Heart right ventricle (tissue), 16 donors: ENCODE measurements around the gene CDC7. TPM values are rescaled to one million over a fixed set of nuclear protein-coding genes. Genes with fewer than 3 reads are reported as not detected.
A peak's percentile ranks its signal among the peaks of the same experiment; 100 is the strongest.

Source experiments
- ATAC-seq, 8 donors: fragments of 200-7000 bp; cut with Tn5 transposase; one replicate each; pipeline ENCODE4 v1.9.1; 2020; ENCODE audit warnings: mild to moderate bottlenecking in 8 of 8, moderate library complexity in 8 of 8, moderate number of reproducible peaks in 1 of 8
- DNase-seq, 2 donors: peaks; one replicate each; pipeline ENCODE4 v3.0.0-alpha.2; 2020
- H3K27ac ChIP-seq, 10 donors: fragments of 200-600 bp; sonication (generic) in 2 of 10; one replicate each; pipeline versions ENCODE4 v1.5.0 to v1.8.0; 2020 to 2022; ENCODE audit warnings: mild to moderate bottlenecking in 3 of 10
- H3K27me3 ChIP-seq, 7 donors: fragments of 200-600 bp; one replicate each; pipeline ENCODE4 v1.8.0; 2021 to 2022; ENCODE audit warnings: mild to moderate bottlenecking in 2 of 7
- H3K36me3 ChIP-seq, 9 donors: fragments of 200-600 bp; sonication (generic) in 1 of 9; one replicate each; pipeline versions ENCODE4 v1.5.0 to v1.8.0; 2020 to 2022; ENCODE audit warnings: mild to moderate bottlenecking in 2 of 9
- H3K4me1 ChIP-seq, 9 donors: fragments of 200-600 bp; sonication (generic) in 1 of 9; one replicate each; pipeline versions ENCODE4 v1.5.0 to v1.8.0; 2020 to 2022; ENCODE audit warnings: mild to moderate bottlenecking in 4 of 9
- H3K4me3 ChIP-seq, 10 donors: fragments of 200-600 bp; sonication (generic) in 2 of 10; one replicate each; pipeline versions ENCODE4 v1.5.0 to v1.8.0; 2020 to 2022; ENCODE audit warnings: mild to moderate bottlenecking in 7 of 10, moderate library complexity in 2 of 10
- H3K9me3 ChIP-seq, 11 donors: fragments of 200-600 bp in 10 of 11; sonication (generic) in 2 of 11; one replicate each; pipeline versions ENCODE4 v1.5.0 to v1.8.0; 2013 to 2022; ENCODE audit warnings: mild to moderate bottlenecking in 2 of 11, control low read depth in 1 of 11, moderate library complexity in 1 of 11
- WGBS, 2 donors: extraction: QIAGEN DNeasy Blood & Tissue Kit; methylation state at CpG; one replicate each; pipeline ENCODE4 v1.1.7; 2013; ENCODE audit warnings: inconsistent platforms in 1 of 2; 5-methylcytosine and 5-hydroxymethylcytosine counted together
- intact Hi-C, 10 donors: fragments of 100-400 bp; cut with DNase I; formaldehyde crosslinking; loops; one replicate each; pipeline versions ENCODE4 v1.11.1 to v1.14.2; 2022
- polyA plus RNA-seq, 2 donors: library from polyadenylated mRNA; stranded (reverse); fragments of 200-250 nt; gene quantifications; one replicate each; pipeline ENCODE4 v1.2.3, GENCODE V29; 2013
- total RNA-seq, 10 donors: library from RNA; stranded (reverse); fragmentation: NEBNext Ultra II Directional in 3 of 10; extraction: Animal tissue kit (Norgen Biotek cat#: 25700) in 3 of 10; gene quantifications; one replicate each; pipeline versions ENCODE4 v1.2.1 to v1.2.4, GENCODE V29; 2021 to 2023
- TF ChIP-seq, protein P1 (sequence below), 9 donors: fragments of 200-600 bp; sonication (generic) in 2 of 9; IDR thresholded peaks; one replicate each; pipeline versions ENCODE4 v1.5.0 to v1.8.0; 2021 to 2022; ENCODE audit warnings: antibody characterized with exemption in 9 of 9, mild to moderate bottlenecking in 5 of 9, moderate library complexity in 1 of 9
- donor health status: Arrhythmogenic right ventricular cardiomyopathy.
- donor health status: ischemic (EF 13 %, LVEDD 7.1; RV severe dilation, severe dysfunction).
- donor health status: healthy with polysubstance abuse.
- donor health status: DM: no; HTN: yes; CAD: no.
- donor health status: DM: no; HTN: no; CAD: no.
- donor health status: ischemic (EF 25% LVEDD 6.9; RV normal size, moderate dysfunction).
- donor health status: ischemic (EF 25% LVEDD 5.7; RV mildly dilated, moderate dysfunction).
- donor health status: healthy.
- donor health status: DM: yes; HTN: yes; CAD: no.
- donor health status: Ischemic cardiomyopathy.
- donor health status: ischemic (EF 35%, LVEDD 5.7; RV mildly dilated, moderate dysfunction).
- donor health status: nonischemic (EF 11% LVEDD 7.7; RV severe dilation, severe dysfunction).
- donor health status: DM: yes; HTN: yes; CAD: no.
- donor health status: PGD.
- donor health status: ischemic (EF 29% LVEDD 5.4; RV normal size, mild dysfunction).
- donor health status: nonischemic (EF 23%, LVEDD 6.1; RV moderate dilation, normal function).

Gene CDC7
- total and polyA plus RNA-seq, 12 donors, result 0.26 to 4.0 (median 0.79) TPM

DNA sequence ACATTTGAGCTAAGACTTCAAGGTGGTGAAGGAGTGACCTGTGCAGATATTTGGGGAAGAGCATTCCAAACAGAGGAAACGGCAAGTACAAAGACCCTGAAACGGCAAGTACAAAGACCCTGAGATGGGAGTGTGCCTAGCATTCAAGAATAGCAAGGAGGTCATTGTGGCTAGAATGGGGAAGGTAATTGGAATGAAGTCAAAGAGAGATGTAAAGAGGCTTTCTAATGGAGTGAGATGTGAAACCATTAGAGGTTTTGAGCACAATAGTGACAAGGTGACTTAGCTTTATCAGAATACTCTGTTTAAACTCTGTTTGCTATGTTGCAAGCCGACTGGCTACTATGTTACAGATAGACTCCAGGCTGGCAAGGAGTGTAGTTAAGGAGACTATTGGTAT, 4.4 kb downstream of the CDC7 start:
- no peak for DNase-seq
- no peak overlapping the region for H3K27ac ChIP-seq
- WGBS, 2 donors, result 61 to 76% methylated on average over 3 of the region's 3 CpGs
- H3K27me3 ChIP-seq, result no peaks in the 10 kb centered on the region
- TF ChIP-seq, protein P1, sequence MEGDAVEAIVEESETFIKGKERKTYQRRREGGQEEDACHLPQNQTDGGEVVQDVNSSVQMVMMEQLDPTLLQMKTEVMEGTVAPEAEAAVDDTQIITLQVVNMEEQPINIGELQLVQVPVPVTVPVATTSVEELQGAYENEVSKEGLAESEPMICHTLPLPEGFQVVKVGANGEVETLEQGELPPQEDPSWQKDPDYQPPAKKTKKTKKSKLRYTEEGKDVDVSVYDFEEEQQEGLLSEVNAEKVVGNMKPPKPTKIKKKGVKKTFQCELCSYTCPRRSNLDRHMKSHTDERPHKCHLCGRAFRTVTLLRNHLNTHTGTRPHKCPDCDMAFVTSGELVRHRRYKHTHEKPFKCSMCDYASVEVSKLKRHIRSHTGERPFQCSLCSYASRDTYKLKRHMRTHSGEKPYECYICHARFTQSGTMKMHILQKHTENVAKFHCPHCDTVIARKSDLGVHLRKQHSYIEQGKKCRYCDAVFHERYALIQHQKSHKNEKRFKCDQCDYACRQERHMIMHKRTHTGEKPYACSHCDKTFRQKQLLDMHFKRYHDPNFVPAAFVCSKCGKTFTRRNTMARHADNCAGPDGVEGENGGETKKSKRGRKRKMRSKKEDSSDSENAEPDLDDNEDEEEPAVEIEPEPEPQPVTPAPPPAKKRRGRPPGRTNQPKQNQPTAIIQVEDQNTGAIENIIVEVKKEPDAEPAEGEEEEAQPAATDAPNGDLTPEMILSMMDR (IDR thresholded peaks at IDR 0.05), result no peak
- peaks cover 0 to 31% (median 13%) of the 10 kb centered on the region in 9 donors for H3K4me1 ChIP-seq
- no peak for ATAC-seq
- no peaks in the 10 kb centered on the region for H3K9me3 ChIP-seq
- H3K4me3 ChIP-seq, result no peak overlapping the region
- intact Hi-C loops, result loop anchor here in 8 of 10 donors (5.0 to 10.0 kb wide), 6 partner anchors 60 to 790 kb away; partner anchors contain the start of genes GLMN (in 3 of the 8), RPAP2 (in 3 of the 8) and HFM1 (in 2 of the 8)
- H3K36me3 ChIP-seq, result peaks cover 0 to 18% (median 0%) of the 10 kb centered on the region in 9 donors

DNA sequence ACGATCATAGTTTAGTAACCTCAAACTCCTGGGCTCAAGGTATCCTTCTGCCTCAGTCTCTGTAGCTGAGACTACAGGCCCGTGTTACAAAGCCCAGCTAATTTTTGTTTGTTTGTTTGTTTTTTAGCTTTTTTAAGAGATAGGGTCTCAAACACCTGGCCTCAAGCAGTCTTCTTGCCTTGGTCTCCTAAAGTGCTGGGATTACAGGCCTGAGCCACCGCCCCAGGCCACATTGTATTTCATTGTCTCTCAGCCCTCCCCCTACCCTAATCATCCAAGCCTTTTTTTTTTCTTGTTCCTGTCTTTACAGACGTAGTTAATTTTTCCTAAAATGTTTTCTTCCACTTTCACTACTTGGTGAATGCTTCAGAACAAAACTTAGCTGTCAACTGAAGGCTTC, 5.4 kb downstream of the CDC7 start:
- TF ChIP-seq, protein P1 (IDR thresholded peaks at IDR 0.05), result no peak
- Histone ChIP-seq H3K27ac (no peak overlapping the region), H3K4me1 (peaks cover 0 to 26% (median 10%) of the 10 kb centered on the region in 9 donors), H3K9me3 (no peaks in the 10 kb centered on the region), H3K27me3 (no peaks in the 10 kb centered on the region), H3K36me3 (peaks cover 0 to 23% (median 0%) of the 10 kb centered on the region in 9 donors), H3K4me3 (no peak overlapping the region)
- 81 to 82% methylated on average over 4 of the region's 4 CpGs for WGBS, 2 donors
- DNase-seq (no peak), ATAC-seq (no peak)
- intact Hi-C loops, result loop anchor here in 8 of 10 donors (5.0 to 10.0 kb wide), 6 partner anchors 61 to 789 kb away; partner anchors contain the start of genes GLMN (in 3 of the 8), RPAP2 (in 3 of the 8) and HFM1 (in 2 of the 8)

DNA sequence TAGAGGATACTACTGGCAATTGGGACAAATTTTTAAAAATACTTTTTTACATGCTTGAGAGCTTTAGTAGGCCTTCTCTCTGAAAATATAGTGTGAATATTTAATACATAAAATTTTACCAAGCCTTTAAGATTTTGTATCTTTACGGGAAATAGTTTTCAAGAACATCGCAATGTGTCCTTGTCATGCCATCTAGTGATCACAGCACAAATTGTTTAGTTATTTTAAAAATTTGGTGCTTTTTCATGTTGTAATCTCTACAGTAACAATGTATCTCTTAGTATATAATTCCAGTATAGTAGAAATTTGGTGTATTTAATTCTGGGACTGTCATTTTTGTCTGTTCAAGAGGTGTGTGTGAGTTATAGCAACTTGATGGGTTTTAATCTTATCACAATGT, 6.7 kb downstream of the CDC7 start:
- H3K4me3 ChIP-seq, result no peak overlapping the region
- H3K27me3 ChIP-seq, result no peaks in the 10 kb centered on the region
- intact Hi-C loops, result loop anchor here in 8 of 10 donors (5.0 to 10.0 kb wide), 6 partner anchors 63 to 787 kb away; partner anchors contain the start of genes GLMN (in 3 of the 8), RPAP2 (in 3 of the 8) and HFM1 (in 2 of the 8)
- H3K9me3 ChIP-seq, result no peaks in the 10 kb centered on the region
- no peak for ATAC-seq
- H3K36me3 ChIP-seq, result peaks cover 0 to 31% (median 0%) of the 10 kb centered on the region in 9 donors
- TF ChIP-seq, protein P1 (IDR thresholded peaks at IDR 0.05), result peak in 3 of 9 donors; percentile 17 to 21 (median 20)
- DNase-seq, result no peak
- WGBS, 2 donors, result 81 to 83% methylated on average over 2 of the region's 2 CpGs
- H3K27ac ChIP-seq, result no peak overlapping the region
- H3K4me1 ChIP-seq, result peaks cover 0 to 14% (median 0%) of the 10 kb centered on the region in 9 donors

DNA sequence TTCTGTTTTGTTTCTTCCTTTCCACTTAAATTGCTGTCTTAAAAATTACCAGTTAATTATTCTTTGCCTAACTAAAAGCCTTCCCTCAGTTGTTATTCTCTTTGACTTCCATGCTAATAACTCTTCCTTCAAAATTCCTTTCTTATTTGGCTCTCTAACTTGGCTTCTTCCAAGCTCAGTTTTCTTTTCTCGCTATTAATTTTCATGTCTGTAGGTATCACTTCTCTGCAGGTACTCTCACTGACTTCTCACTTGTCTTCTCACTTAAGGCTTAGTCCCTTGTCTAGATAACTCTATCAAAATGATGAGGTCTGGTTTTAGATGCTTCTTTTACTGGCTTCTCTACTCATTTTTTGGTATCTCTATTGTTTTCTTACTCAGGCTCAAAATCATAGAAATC, 10.1 kb downstream of the CDC7 start:
- H3K27ac ChIP-seq, result no peak overlapping the region
- ATAC-seq, result no peak
- no peak overlapping the region for H3K4me3 ChIP-seq
- intact Hi-C loops, result loop anchor here in 9 of 10 donors (1.0 to 10.0 kb wide), 5 partner anchors 417 to 784 kb away; partner anchors contain the start of genes GLMN (in 3 of the 9) and RPAP2 (in 3 of the 9)
- TF ChIP-seq, protein P1 (IDR thresholded peaks at IDR 0.05), result no peak
- no peaks in the 10 kb centered on the region for H3K9me3 ChIP-seq
- no peak for DNase-seq
- H3K36me3 ChIP-seq, result peaks cover 0 to 64% (median 0%) of the 10 kb centered on the region in 9 donors
- no peaks in the 10 kb centered on the region for H3K4me1 ChIP-seq
- WGBS, 2 donors, result 95 to 96% methylated on average over 1 of the region's 1 CpG
- H3K27me3 ChIP-seq, result no peaks in the 10 kb centered on the region
